SJSA1 (cell line): ENCODE results near the gene NEURL4. TPM values are rescaled to one million over a fixed set of nuclear protein-coding genes. Genes with fewer than 3 reads are reported as not detected.

Experiments
- DNase-seq, 2 experiments: peaks; one replicate each; pipeline ENCODE4 v3.0.0-alpha.2; 2015 to 2020; ENCODE audit warnings: low spot score in 2 of 2, low read depth in 1 of 2
- H3K27ac ChIP-seq: fragments of 250-450 bp; sonication (Bioruptor Pico); 2 replicates; pipeline ENCODE4 v1.5.1; 2020; ENCODE audit warnings: mild to moderate bottlenecking, moderate library complexity
- H3K27me3 ChIP-seq: fragments of 250-450 bp; sonication (Bioruptor Pico); replicated peaks from 2 replicates; pipeline ENCODE4 v1.5.1; 2020; ENCODE audit warnings: mild to moderate bottlenecking, moderate library complexity
- H3K36me3 ChIP-seq: fragments of 250-450 bp; sonication (Bioruptor Pico); 2 replicates; pipeline ENCODE4 v1.5.1; 2020; ENCODE audit warnings: mild to moderate bottlenecking
- H3K4me1 ChIP-seq: fragments of 250-450 bp; sonication (Bioruptor Pico); replicated peaks from 2 replicates; pipeline ENCODE4 v1.6.1; 2021; ENCODE audit warnings: mild to moderate bottlenecking
- H3K4me3 ChIP-seq: fragments of 250-450 bp; sonication (Bioruptor Pico); 2 replicates; pipeline ENCODE4 v1.5.1; 2020; ENCODE audit warnings: mild to moderate bottlenecking
- H3K9me3 ChIP-seq: fragments of 250-450 bp; sonication (Bioruptor Pico); replicated peaks from 2 replicates; pipeline ENCODE4 v1.5.1; 2020; ENCODE audit warnings: mild to moderate bottlenecking
- total RNA-seq: library from RNA; depleted of rRNA; stranded (reverse); fragments of >200 nt; shearing (Covaris generic); gene quantifications from 2 replicates; pipeline ENCODE4 v1.2.3, GENCODE V29; 2014; rRNA removed

NEURL4 gene
- total RNA-seq, 1 experiment from 2014 or later, result 8.1 TPM

GRCh38 chr17:7279448-7279847 lies 49.7 kb downstream of the NEURL4 start:
- no peak for DNase-seq
- Histone ChIP-seq H3K36me3 (no peaks in the 10 kb centered on the region), H3K4me1 (peaks cover 18% of the 10 kb centered on the region), H3K27me3 (peaks cover 17% of the 10 kb centered on the region), H3K9me3 (no peaks in the 10 kb centered on the region), H3K27ac (no peak overlapping the region), H3K4me3 (no peak overlapping the region)

GRCh38 chr17:7266784-7267183 lies 62.4 kb downstream of the NEURL4 start:
- H3K27ac ChIP-seq, result no peak overlapping the region
- DNase-seq, result no peak

More at GRCh38 chr17:7266784-7267183, 62.4 kb downstream of the NEURL4 start:
- peaks cover 12% of the 10 kb centered on the region; the same call in 1 of the 2 replicates for H3K27me3 ChIP-seq
- no peak overlapping the region for H3K4me3 ChIP-seq
- no peaks in the 10 kb centered on the region for H3K36me3 ChIP-seq
- H3K4me1 ChIP-seq, result peaks cover 26% of the 10 kb centered on the region
- no peaks in the 10 kb centered on the region for H3K9me3 ChIP-seq

Other genes starting within 250 kb of the NEURL4 start
- not detected in 2 replicates for gene CLEC10A, start 249.1 kb downstream of the NEURL4 start, total RNA-seq
- gene ASGR2, start 214.5 kb downstream of the NEURL4 start, total RNA-seq, result not detected in 2 replicates
- 0.16 TPM in 1 of 2 replicates, not detected in the other for gene ASGR1, start 150.0 kb downstream of the NEURL4 start, total RNA-seq
- gene DLG4, start 109.5 kb downstream of the NEURL4 start, total RNA-seq, result 8.9 and 9.3 TPM in 2 replicates
- 205 and 227 TPM in 2 replicates for gene ACADVL, start 109.4 kb downstream of the NEURL4 start, total RNA-seq
- 30.6 and 45.3 TPM in 2 replicates for gene DVL2, start 94.8 kb downstream of the NEURL4 start, total RNA-seq
- 27.5 and 30.3 TPM in 2 replicates for gene PHF23, start 89.9 kb downstream of the NEURL4 start, total RNA-seq
- 139 and 146 TPM in 2 replicates for gene GABARAP, start 86.9 kb downstream of the NEURL4 start, total RNA-seq
- 15.5 and 21.8 TPM in 2 replicates for gene CTDNEP1, start 77.6 kb downstream of the NEURL4 start, total RNA-seq
- 37.2 and 52.4 TPM in 2 replicates for gene ELP5, start 77.1 kb downstream of the NEURL4 start, total RNA-seq
- gene CLDN7, start 66.9 kb downstream of the NEURL4 start, total RNA-seq, result not detected in 2 replicates
- 0.32 TPM in 1 of 2 replicates, not detected in the other for gene SLC2A4, start 47.6 kb downstream of the NEURL4 start, total RNA-seq
- gene YBX2, start 34.7 kb downstream of the NEURL4 start, total RNA-seq, result not detected in 2 replicates
- 342 and 632 TPM in 2 replicates for gene EIF5A, start 21.7 kb downstream of the NEURL4 start, total RNA-seq
- gene GPS2, start 14.0 kb downstream of the NEURL4 start, total RNA-seq, result 86.3 and 112 TPM in 2 replicates
- gene ACAP1, start 7.2 kb upstream of the NEURL4 start, total RNA-seq, result not detected in 2 replicates
- 5.4 and 7.0 TPM in 2 replicates for gene KCTD11, start 22.8 kb upstream of the NEURL4 start, total RNA-seq
- gene TMEM95, start 25.8 kb upstream of the NEURL4 start, total RNA-seq, result not detected in 2 replicates
- gene TNK1, start 51.8 kb upstream of the NEURL4 start, total RNA-seq, result not detected in 2 replicates
- gene PLSCR3, start 65.2 kb upstream of the NEURL4 start, total RNA-seq, result 13.3 and 14.2 TPM in 2 replicates
- gene TMEM256, start 74.8 kb upstream of the NEURL4 start, total RNA-seq, result 24.7 and 28.8 TPM in 2 replicates
- 2.2 and 3.9 TPM in 2 replicates for gene NLGN2, start 78.5 kb upstream of the NEURL4 start, total RNA-seq
- gene SPEM1, start 91.0 kb upstream of the NEURL4 start, total RNA-seq, result not detected in 2 replicates
- gene SPEM2, start 96.3 kb upstream of the NEURL4 start, total RNA-seq, result not detected in 2 replicates
- not detected in 2 replicates for gene SPEM3, start 99.5 kb upstream of the NEURL4 start, total RNA-seq
- gene TMEM102, start 106.1 kb upstream of the NEURL4 start, total RNA-seq, result 0.45 TPM in 1 of 2 replicates, not detected in the other
- gene FGF11, start 110.2 kb upstream of the NEURL4 start, total RNA-seq, result not detected in 2 replicates
- 3.9 and 14.7 TPM in 2 replicates for gene CHRNB1, start 115.7 kb upstream of the NEURL4 start, total RNA-seq
- 13.8 and 19.9 TPM in 2 replicates for gene ZBTB4, start 150.3 kb upstream of the NEURL4 start, total RNA-seq
- not detected in 2 replicates for gene SLC35G6, start 152.1 kb upstream of the NEURL4 start, total RNA-seq
- gene POLR2A, start 155.0 kb upstream of the NEURL4 start, total RNA-seq, result 17.5 and 29.3 TPM in 2 replicates
- 5.9 and 22.8 TPM in 2 replicates for gene TNFSF12, start 219.7 kb upstream of the NEURL4 start, total RNA-seq
- gene TNFSF13, start 229.4 kb upstream of the NEURL4 start, total RNA-seq, result 0.56 and 1.3 TPM in 2 replicates
- 74.9 and 101 TPM in 2 replicates for gene SENP3, start 232.6 kb upstream of the NEURL4 start, total RNA-seq